K562 (cell line): ENCODE data around the gene GPR4. TPM values are rescaled to one million over a fixed set of nuclear protein-coding genes. Genes with fewer than 3 reads are reported as not detected.

ENCODE experiments used
- ATAC-seq: fragments of 200-7000 bp; cut with Tn5 transposase; 3 replicates; pipeline ENCODE4 v1.9.1; 2020; ENCODE audit warnings: moderate library complexity
- BruUV-seq: library from RNA; stranded (reverse); fragments of 400-500 nt; replicated peaks from 2 replicates; lab custom pipeline; 2021; lab: Mats Ljungman, UMichigan
- CTCF ChIA-PET: fragments of 300-600 bp; formaldehyde crosslinking; extraction: SDS; loops from one replicate; lab custom pipeline; 2021; ENCODE audit warnings: low intra/inter-chr PET ratio; lab: Yijun Ruan, JAX
- POLR2A ChIA-PET: fragments of 300-600, 350-650 bp; sonication (Branson Sonifier 250); formaldehyde crosslinking; extraction: SDS; loops from one replicate; lab custom pipeline; 2021; ENCODE audit warnings: antibody characterized with exemption, inconsistent platforms; lab: Yijun Ruan, JAX
- DNase-seq, 4 experiments: peaks; one replicate each; pipeline versions ENCODE4 v3.0.0 to v3.0.0-alpha.2; 2011 to 2018; ENCODE audit warnings: low spot score in 3 of 4, mixed read lengths in 3 of 4; ENCODE audit errors: extremely low read depth in 1 of 4
- FAIRE-seq: peaks from 2 replicates; lab custom pipeline; 2011; peaks lifted over from hg19 to GRCh38; lab: Jason Lieb, UNC
- H2AFZ ChIP-seq: 2 replicates; pipeline ENCODE4 v1.6.0; 2011; ENCODE audit warnings: low read depth, low read length, control low read depth, inconsistent platforms
- H3K27ac ChIP-seq: fragments of 200-600 bp; 3 replicates; pipeline ENCODE4 v1.8.0; 2011; ENCODE audit warnings: low read depth, mild to moderate bottlenecking, control low read depth, inconsistent platforms, low read length, moderate library complexity, mixed read lengths; ENCODE audit errors: extremely low read depth
- H3K27me3 ChIP-seq, 2 experiments: fragments of 300-600 bp in 1 of 2; 2 replicates in 1 of 2; 3 replicates in 1 of 2; pipeline versions ENCODE4 v1.6.0 to v1.8.0; 2011; ENCODE audit warnings: inconsistent platforms in 2 of 2, low read length in 2 of 2, mild to moderate bottlenecking in 1 of 2, mixed read lengths in 1 of 2, moderate library complexity in 1 of 2; ENCODE audit not compliant: control insufficient read depth in 2 of 2, insufficient read depth in 2 of 2
- H3K36me3 ChIP-seq: fragments of 300-600 bp; 3 replicates; pipeline ENCODE4 v1.8.0; 2011; ENCODE audit warnings: mild to moderate bottlenecking, low read length, inconsistent platforms; ENCODE audit not compliant: control insufficient read depth, insufficient read depth
- H3K4me1 ChIP-seq, 2 experiments: fragments of 200-600 bp in 1 of 2; replicated peaks in 1 of 2; 2 replicates in 1 of 2; 3 replicates in 1 of 2; pipeline versions ENCODE4 v1.5.1 to v1.8.0; 2011; ENCODE audit warnings: inconsistent platforms in 2 of 2, low read length in 2 of 2, mild to moderate bottlenecking in 1 of 2, mixed read lengths in 1 of 2, moderate library complexity in 1 of 2; ENCODE audit not compliant: control insufficient read depth in 2 of 2, insufficient read depth in 2 of 2
- H3K4me2 ChIP-seq: 2 replicates; pipeline ENCODE4 v1.6.1; 2011; ENCODE audit warnings: low read length, control low read depth, inconsistent platforms, mixed read lengths; ENCODE audit not compliant: insufficient read depth
- H3K4me3 ChIP-seq: fragments of 200-600 bp; sonication (generic), shearing (Covaris generic); 2 replicates; pipeline ENCODE4 v1.5.1; 2016; ENCODE audit warnings: control low read depth, inconsistent platforms
- H3K79me2 ChIP-seq: fragments of 200-600 bp; 3 replicates; pipeline ENCODE4 v1.8.0; 2011; ENCODE audit warnings: low read length, inconsistent platforms; ENCODE audit not compliant: control insufficient read depth, insufficient read depth
- H3K9ac ChIP-seq, 2 experiments: 2 replicates each; pipeline versions ENCODE4 v1.6.0 to v1.6.1; 2011; ENCODE audit warnings: low read depth in 2 of 2, low read length in 2 of 2, control low read depth in 1 of 2, inconsistent platforms in 1 of 2, mild to moderate bottlenecking in 1 of 2, mixed read lengths in 1 of 2; ENCODE audit not compliant: insufficient read depth in 1 of 2
- H3K9me1 ChIP-seq: one replicate; pipeline ENCODE4 v1.6.0; 2011; ENCODE audit warnings: inconsistent platforms, mild to moderate bottlenecking, low read length, moderate library complexity; ENCODE audit not compliant: control insufficient read depth, insufficient read depth
- H3K9me3 ChIP-seq: replicated peaks from 2 replicates; pipeline ENCODE4 v1.5.1; 2011; ENCODE audit warnings: low read depth, low read length, inconsistent platforms; ENCODE audit not compliant: control insufficient read depth, insufficient read depth
- H4K20me1 ChIP-seq: replicated peaks from 2 replicates; pipeline ENCODE4 v1.6.1; 2011; ENCODE audit warnings: low read length, inconsistent platforms, mixed read lengths; ENCODE audit not compliant: control insufficient read depth, insufficient read depth
- CCAR2 ChIP-seq: fragments of 200-400 bp; formaldehyde crosslinking; IDR thresholded peaks from 2 replicates; pipeline ENCODE4 v1.6.1; 2017; ENCODE audit warnings: mild to moderate bottlenecking, low read depth, low read length
- JUN ChIP-seq, 2 experiments: sonication (generic) in 1 of 2; formaldehyde crosslinking in 1 of 2; IDR thresholded peaks; 2 replicates each; pipeline versions ENCODE4 v1.6.1 to v1.8.0; 2012 to 2022; ENCODE audit warnings: borderline replicate concordance in 2 of 2, mild to moderate bottlenecking in 2 of 2, improper control_type of control experiment in 1 of 2, low read depth in 1 of 2, low read length in 1 of 2, missing genetic modification reagents in 1 of 2
- KLF16 ChIP-seq: IDR thresholded peaks from 2 replicates; pipeline ENCODE4 v1.6.1; 2016; ENCODE audit warnings: antibody characterized with exemption
- ZEB2 ChIP-seq: fragments of 450-650 bp; IDR thresholded peaks from 2 replicates; pipeline ENCODE4 v1.6.1; 2016
- ZKSCAN8 ChIP-seq: fragments of 200-800 bp; sonication (Bioruptor generic); IDR thresholded peaks from 2 replicates; pipeline ENCODE4 v1.6.1; 2016; ENCODE audit warnings: missing genetic modification characterization, missing compliant biosample characterization
- WGBS: fragments of 100-300 bp; shearing (Covaris generic); methylation state at CpG from one replicate; pipeline ENCODE4 v1.1.6; 2016; ENCODE audit warnings: low coverage, mixed read lengths; ENCODE audit not compliant: insufficient coverage; ENCODE audit errors: missing lambda C conversion rate; 5-methylcytosine and 5-hydroxymethylcytosine counted together
- in situ Hi-C: fragments of 300-500 bp; cut with MboI; formaldehyde crosslinking; loops from 4 replicates; pipeline ENCODE4 v1.15.0; 2018; ENCODE audit warnings: inconsistent platforms, mixed read lengths
- intact Hi-C: fragments of 100-400 bp; cut with micrococcal nuclease; formaldehyde crosslinking; loops from 2 replicates; pipeline ENCODE4 v1.14.2; 2022
- polyA plus RNA-seq, 8 experiments: library from polyadenylated mRNA; depleted of rRNA in 4 of 8; stranded (reverse) in 5 of 8; unstranded in 3 of 8; fragments of >200 nt; fragmentation: Nextera tagmentation in 2 of 8; fragmentation: Illumina TruSeq in 1 of 8; extraction: Ambion mirVana in 2 of 8; extraction: Trizol in 1 of 8; gene quantifications; 2 replicates each; pipeline versions ENCODE4 v1.2.1 to v1.2.3, GENCODE V29; 2011 to 2014; ENCODE audit warnings: inconsistent platforms in 1 of 8, missing spikeins in 1 of 8
- total RNA-seq, 7 experiments: library from RNA; depleted of rRNA in 6 of 7; stranded (reverse); fragments of >200 nt in 6 of 7; fragmentation: Illumina TruSeq in 2 of 7; extraction: Trizol in 2 of 7; gene quantifications; 2 replicates each; pipeline versions ENCODE4 v1.2.1 to v1.2.3, GENCODE V29; 2011 to 2021; ENCODE audit warnings: low replicate concordance in 1 of 7
- TF ChIP-seq, protein P1 (sequence below): fragments of 200-800 bp; sonication (Bioruptor generic); IDR thresholded peaks from 2 replicates; pipeline ENCODE4 v1.6.1; 2017; ENCODE audit warnings: missing genetic modification characterization, missing compliant biosample characterization

The GPR4 gene
- total and polyA plus RNA-seq, 9 of the 15 experiments (the other 6 are each of a cell fraction or from before 2014, with no cell fraction given) = 0.03 to 0.09 (median 0.04) TPM; not detected in 5

DNA sequence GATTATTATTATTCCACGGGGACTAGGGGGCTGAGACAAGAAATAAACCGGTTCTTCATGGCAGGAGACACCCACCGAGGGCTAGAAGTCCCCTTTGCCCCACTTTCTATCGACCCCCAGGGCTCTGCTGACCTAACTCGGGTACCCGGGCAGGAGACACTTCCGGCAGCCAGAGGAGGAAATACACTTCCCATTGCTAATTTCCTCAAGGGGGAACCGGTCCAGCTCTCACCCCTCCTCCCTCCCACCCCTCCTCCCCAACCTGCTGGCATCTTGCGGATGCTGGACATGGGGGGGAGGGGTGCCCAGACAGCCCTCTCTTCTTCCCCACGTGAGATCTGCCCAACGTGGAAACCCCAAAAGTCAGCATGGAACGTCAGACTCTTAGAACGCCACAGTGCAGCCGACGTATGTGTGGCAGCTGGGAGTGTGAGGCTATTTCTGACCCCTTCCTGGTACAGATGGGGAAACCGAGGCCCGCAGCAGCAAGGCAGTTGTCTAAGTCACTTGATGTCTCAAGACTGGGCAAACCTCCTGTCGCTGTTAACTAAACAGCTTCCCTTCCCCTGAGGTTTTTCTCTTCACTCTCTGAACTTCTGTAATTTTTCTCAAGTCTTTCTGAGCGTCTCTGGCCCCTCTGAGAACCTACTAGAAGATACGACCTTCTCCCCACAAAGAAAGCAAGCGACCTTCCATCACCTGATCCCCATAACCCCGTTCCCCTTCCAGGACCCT is 3.6 kb downstream of the GPR4 start (continued):
- TF ChIP-seq, protein P1, sequence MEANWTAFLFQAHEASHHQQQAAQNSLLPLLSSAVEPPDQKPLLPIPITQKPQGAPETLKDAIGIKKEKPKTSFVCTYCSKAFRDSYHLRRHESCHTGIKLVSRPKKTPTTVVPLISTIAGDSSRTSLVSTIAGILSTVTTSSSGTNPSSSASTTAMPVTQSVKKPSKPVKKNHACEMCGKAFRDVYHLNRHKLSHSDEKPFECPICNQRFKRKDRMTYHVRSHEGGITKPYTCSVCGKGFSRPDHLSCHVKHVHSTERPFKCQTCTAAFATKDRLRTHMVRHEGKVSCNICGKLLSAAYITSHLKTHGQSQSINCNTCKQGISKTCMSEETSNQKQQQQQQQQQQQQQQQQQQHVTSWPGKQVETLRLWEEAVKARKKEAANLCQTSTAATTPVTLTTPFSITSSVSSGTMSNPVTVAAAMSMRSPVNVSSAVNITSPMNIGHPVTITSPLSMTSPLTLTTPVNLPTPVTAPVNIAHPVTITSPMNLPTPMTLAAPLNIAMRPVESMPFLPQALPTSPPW (CRISPR knock-in tag) = no peak
- no peak for TF ChIP-seq JUN (IDR thresholded peaks at IDR 0.05; ENCODE audit: borderline replicate concordance, low read depth, low read length)
- TF ChIP-seq JUN (CRISPR knock-in tag; IDR thresholded peaks at IDR 0.05; ENCODE audit: borderline replicate concordance) = no peak
- no peak for TF ChIP-seq CCAR2
- TF ChIP-seq ZEB2 = no peak

DNA sequence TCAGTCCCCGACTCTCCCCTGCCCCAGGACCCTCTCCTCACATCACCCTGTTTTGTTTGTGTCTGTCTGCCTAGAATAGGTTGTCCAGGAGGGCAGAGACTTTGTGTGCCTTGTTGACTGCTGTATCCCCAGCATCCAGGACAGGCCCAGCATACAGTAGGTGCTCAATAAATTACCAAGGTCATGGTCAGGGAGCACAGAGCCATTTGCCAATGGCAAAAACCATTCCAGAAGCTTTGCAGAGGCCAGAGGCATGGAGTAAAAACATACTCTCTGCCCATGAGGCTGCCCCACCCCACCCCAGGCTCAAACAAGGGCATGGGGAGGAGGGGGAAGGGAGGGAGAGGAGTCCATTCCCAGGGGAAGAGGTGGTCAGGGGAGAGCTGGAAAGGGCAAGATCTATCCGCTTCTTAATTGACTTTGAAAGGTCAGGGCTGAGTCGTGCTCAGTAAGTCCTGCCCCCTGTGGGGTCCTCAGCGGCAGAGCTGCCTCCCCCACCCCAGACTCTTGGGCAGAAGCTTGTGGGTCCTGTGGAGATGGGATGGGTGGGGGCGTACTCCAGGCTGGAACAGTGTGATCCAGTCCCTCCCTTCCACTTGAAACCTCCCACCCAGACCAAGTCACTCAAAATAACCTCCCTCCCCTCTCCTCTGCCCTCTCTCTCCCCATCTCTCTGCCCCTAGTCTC is 4.4 kb downstream of the GPR4 start:
- Histone ChIP-seq H3K27ac (no peak overlapping the region), H3K9me3 (no peaks in the 10 kb centered on the region), H3K4me1 (peaks cover 3 to 15% of the 10 kb centered on the region in 2 experiments; a peak in 3 of 5 replicates), H3K9me1 (no peaks in the 10 kb centered on the region), H3K27me3 (peaks cover 40 to 52% of the 10 kb centered on the region in 2 experiments), H3K79me2 (no peaks in the 10 kb centered on the region), H3K36me3 (no peaks in the 10 kb centered on the region), H3K4me2 (no peak overlapping the region), H3K4me3 (no peak overlapping the region), H4K20me1 (0 out of 2 replicates have a peak, but pooled peaks cover 3% of the 10 kb centered on the region), H3K9ac (no peak overlapping the region; a peak in 1 of 4 replicates), H2AFZ (no peak overlapping the region)
- CTCF ChIA-PET = no interaction called here
- DNase-seq = no peak
- in situ Hi-C loops = loop anchor here (5.0 kb wide), 1 partner anchor 85 kb away; no protein-coding TSS in a partner anchor
- intact Hi-C loops = no loop called here
- POLR2A ChIA-PET = interaction anchor here (0.6 kb wide), 1 partner anchor 40 kb away, joined by 3 read pairs; no protein-coding TSS in a partner anchor
- 10% methylated on average over 4 of the region's 5 CpGs for WGBS
- no peak for ATAC-seq
- no TSS peak for BruUV-seq
- TF ChIP-seq KLF16 (no peak), ZKSCAN8 (CRISPR knock-in tag) (peak; percentile 77; the same call in 1 of the 2 replicates)
- no peak for FAIRE-seq
